H9 (cell line): ENCODE data around the gene SPRYD4. TPM values are rescaled to one million over a fixed set of nuclear protein-coding genes. Genes with fewer than 3 reads are reported as not detected.
"Not testable (repeated sequence)": the region's sequence is repeated elsewhere in the genome, so short reads cannot be mapped to it uniquely, and the experiment has no call there.

ENCODE experiments used
- DNase-seq: peaks from one replicate; pipeline ENCODE4 v3.0.0-alpha.2; 2017
- H2AFZ ChIP-seq: one replicate; pipeline ENCODE4 v1.6.1; 2013; ENCODE audit warnings: mild to moderate bottlenecking, low read length, control low read depth, moderate library complexity
- H2AK5ac ChIP-seq: 2 replicates; pipeline ENCODE4 v1.6.1; 2013; ENCODE audit warnings: low read length, control low read depth, mixed read lengths; ENCODE audit not compliant: insufficient read length
- H2BK120ac ChIP-seq: one replicate; pipeline ENCODE4 v1.6.1; 2013; ENCODE audit warnings: low read depth, mild to moderate bottlenecking, low read length, control low read depth, inconsistent platforms; ENCODE audit not compliant: poor library complexity, severe bottlenecking
- H2BK12ac ChIP-seq: 2 replicates; pipeline ENCODE4 v1.6.1; 2013; ENCODE audit warnings: low read length, control low read depth, mixed read lengths, low read depth; ENCODE audit not compliant: insufficient read length
- H2BK15ac ChIP-seq: 2 replicates; pipeline ENCODE4 v1.6.1; 2013; ENCODE audit warnings: low read depth, low read length, control low read depth
- H2BK20ac ChIP-seq: one replicate; pipeline ENCODE4 v1.6.1; 2013; ENCODE audit warnings: low read depth, mild to moderate bottlenecking, low read length, control low read depth, inconsistent platforms; ENCODE audit not compliant: poor library complexity, severe bottlenecking
- H2BK5ac ChIP-seq: 2 replicates; pipeline ENCODE4 v1.6.1; 2013; ENCODE audit warnings: low read length, control low read depth, mixed read lengths; ENCODE audit not compliant: insufficient read length
- H3K14ac ChIP-seq: 2 replicates; pipeline ENCODE4 v1.6.1; 2013; ENCODE audit warnings: low read length, control low read depth; ENCODE audit not compliant: insufficient read depth
- H3K18ac ChIP-seq: 2 replicates; pipeline ENCODE4 v1.6.1; 2013; ENCODE audit warnings: low read depth, mild to moderate bottlenecking, mixed read lengths, low read length, control low read depth; ENCODE audit not compliant: insufficient read length
- H3K23ac ChIP-seq: 2 replicates; pipeline ENCODE4 v1.6.1; 2013; ENCODE audit warnings: low read length, control low read depth, mixed read lengths, low read depth; ENCODE audit not compliant: insufficient read length
- H3K23me2 ChIP-seq: 2 replicates; pipeline ENCODE4 v1.6.1; 2013; ENCODE audit warnings: low read depth, mild to moderate bottlenecking, mixed read lengths, low read length, control low read depth; ENCODE audit not compliant: insufficient read length, poor library complexity, severe bottlenecking
- H3K27ac ChIP-seq: 2 replicates; pipeline ENCODE4 v1.5.1; 2013; ENCODE audit warnings: low read length, control low read depth, mixed read lengths, low read depth; ENCODE audit not compliant: insufficient read length
- H3K27me3 ChIP-seq: 2 replicates; pipeline ENCODE4 v1.6.1; 2013; ENCODE audit warnings: low read length, control low read depth, inconsistent platforms; ENCODE audit not compliant: insufficient read depth
- H3K4ac ChIP-seq: 2 replicates; pipeline ENCODE4 v1.6.1; 2013; ENCODE audit warnings: low read depth, mild to moderate bottlenecking, control low read depth, inconsistent platforms, low read length, moderate library complexity
- H3K4me1 ChIP-seq: 2 replicates; pipeline ENCODE4 v1.6.1; 2013; ENCODE audit warnings: low read length, control low read depth, inconsistent platforms; ENCODE audit not compliant: insufficient read depth
- H3K4me2 ChIP-seq: 2 replicates; pipeline ENCODE4 v1.6.1; 2013; ENCODE audit warnings: low read length, control low read depth, mixed read lengths; ENCODE audit not compliant: insufficient read length, insufficient read depth
- H3K56ac ChIP-seq: 2 replicates; pipeline ENCODE4 v1.6.1; 2013; ENCODE audit warnings: low read depth, mild to moderate bottlenecking, mixed read lengths, low read length, control low read depth; ENCODE audit not compliant: insufficient read length
- H3K79me1 ChIP-seq: 2 replicates; pipeline ENCODE4 v1.6.1; 2013; ENCODE audit warnings: low read depth, mild to moderate bottlenecking, moderate library complexity, low read length, control low read depth, inconsistent platforms; ENCODE audit not compliant: insufficient read depth, poor library complexity, severe bottlenecking
- H3K79me2 ChIP-seq: 2 replicates; pipeline ENCODE4 v1.6.1; 2013; ENCODE audit warnings: low read length, control low read depth, inconsistent platforms; ENCODE audit not compliant: insufficient read depth
- H3K9ac ChIP-seq: 2 replicates; pipeline ENCODE4 v1.6.1; 2013; ENCODE audit warnings: low read length, control low read depth, mixed read lengths; ENCODE audit not compliant: insufficient read length; ENCODE audit errors: extremely low read depth
- H3K9me3 ChIP-seq: one replicate; pipeline ENCODE4 v1.6.1; 2013; ENCODE audit warnings: low read depth, low read length, inconsistent platforms; ENCODE audit not compliant: control insufficient read depth
- H3T11ph ChIP-seq: one replicate; pipeline ENCODE4 v1.6.1; 2013; ENCODE audit warnings: mild to moderate bottlenecking, low read length, control low read depth, inconsistent platforms
- H4K20me1 ChIP-seq: one replicate; pipeline ENCODE4 v1.6.1; 2013; ENCODE audit not compliant: control insufficient read depth, insufficient read length, insufficient read depth
- H4K5ac ChIP-seq: 2 replicates; pipeline ENCODE4 v1.6.1; 2013; ENCODE audit warnings: low read depth, mild to moderate bottlenecking, mixed read lengths, low read length, control low read depth; ENCODE audit not compliant: insufficient read length
- H4K8ac ChIP-seq: replicated peaks from 2 replicates; pipeline ENCODE4 v1.6.1; 2013; ENCODE audit warnings: low read length, control low read depth, mixed read lengths, low read depth; ENCODE audit not compliant: insufficient read length
- H4K91ac ChIP-seq: 2 replicates; pipeline ENCODE4 v1.6.1; 2013; ENCODE audit warnings: low read depth, mild to moderate bottlenecking, moderate library complexity, mixed read lengths, low read length, control low read depth; ENCODE audit not compliant: insufficient read length
- H3K27ac Mint-ChIP-seq, 3 experiments: 2 replicates in 2 of 3; 3 replicates in 1 of 3; pipeline ENCODE4 v1.8.0; 2020 to 2021; ENCODE audit warnings: mixed read lengths in 3 of 3, mild to moderate bottlenecking in 1 of 3, moderate library complexity in 1 of 3
- H3K27me3 Mint-ChIP-seq: 2 replicates; pipeline ENCODE4 v1.8.0; 2021; ENCODE audit warnings: low read depth, mild to moderate bottlenecking, moderate library complexity, mixed read lengths
- H3K36me3 Mint-ChIP-seq, 3 experiments: 2 replicates in 2 of 3; 3 replicates in 1 of 3; pipeline ENCODE4 v1.8.0; 2020 to 2021; ENCODE audit warnings: low read depth in 3 of 3, mixed read lengths in 3 of 3; ENCODE audit not compliant: insufficient read depth in 1 of 3
- H3K4me1 Mint-ChIP-seq, 2 experiments: 2 replicates each; pipeline ENCODE4 v1.8.0; 2020; ENCODE audit warnings: mixed read lengths in 2 of 2
- H3K4me3 Mint-ChIP-seq, 2 experiments: 2 replicates in 1 of 2; 3 replicates in 1 of 2; pipeline ENCODE4 v1.8.0; 2020 to 2021; ENCODE audit warnings: mild to moderate bottlenecking in 2 of 2, mixed read lengths in 2 of 2, moderate library complexity in 1 of 2
- H3K9me3 Mint-ChIP-seq, 2 experiments: 2 replicates in 1 of 2; 3 replicates in 1 of 2; pipeline ENCODE4 v1.8.0; 2020; ENCODE audit warnings: mild to moderate bottlenecking in 2 of 2, mixed read lengths in 2 of 2, moderate library complexity in 1 of 2
- WGBS: extraction: QIAGEN DNeasy Blood & Tissue Kit; methylation state at CpG from one replicate; pipeline ENCODE4 v1.1.7; 2013; ENCODE audit warnings: missing lambda C conversion rate, low lambda C conversion rate, mixed read lengths; ENCODE audit not compliant: insufficient read length; ENCODE audit errors: extremely low coverage; 5-methylcytosine and 5-hydroxymethylcytosine counted together
- total RNA-seq: library from RNA; stranded (reverse); gene quantifications from 2 replicates; pipeline ENCODE4 v1.2.1, GENCODE V29; 2021
- TF ChIP-seq, protein P1 (sequence below): fragments of 200-600 bp; sonication (generic); conservative IDR thresholded peaks from 3 replicates; pipeline ENCODE4 v1.8.0; 2021; ENCODE audit warnings: antibody characterized with exemption, mild to moderate bottlenecking

SPRYD4 gene
- total RNA-seq, 1 experiment from 2014 or later = 4.9 TPM

DNA sequence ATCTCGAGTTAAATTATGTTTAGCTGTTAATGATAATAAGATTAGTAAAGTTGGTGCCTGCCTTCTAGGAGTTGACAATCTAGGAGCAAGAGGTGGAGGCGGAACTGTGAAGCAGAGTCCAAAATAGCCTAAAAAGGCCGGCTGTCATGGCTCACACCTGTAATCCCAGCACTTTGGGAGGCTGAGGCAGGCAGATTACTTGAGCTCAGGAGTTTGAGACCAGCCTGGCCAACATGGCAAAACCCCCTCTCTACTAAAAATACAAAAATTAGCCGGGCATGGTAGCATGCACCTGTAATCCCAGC is 45.6 kb downstream of the SPRYD4 start:
- H3K23ac ChIP-seq, H2AFZ ChIP-seq, H3K79me2 ChIP-seq, H2AK5ac ChIP-seq, H3K27ac ChIP-seq, H3K36me3 Mint-ChIP-seq, H3K4me1 Mint-ChIP-seq, H2BK120ac ChIP-seq, H3K4me3 Mint-ChIP-seq, DNase-seq, H3K23me2 ChIP-seq, H4K91ac ChIP-seq, H3K4me2 ChIP-seq, H3K4ac ChIP-seq, H3K27me3 ChIP-seq, H3K56ac ChIP-seq, H4K8ac ChIP-seq, H3K14ac ChIP-seq, H3K9me3 ChIP-seq, H3K9ac ChIP-seq, H3K79me1 ChIP-seq, H3K27ac Mint-ChIP-seq, H3T11ph ChIP-seq, H3K4me1 ChIP-seq, H3K18ac ChIP-seq, H2BK12ac ChIP-seq, H2BK15ac ChIP-seq, H3K9me3 Mint-ChIP-seq, H4K5ac ChIP-seq, H2BK5ac ChIP-seq, H4K20me1 ChIP-seq, H2BK20ac ChIP-seq: not testable (repeated sequence)
- TF ChIP-seq, protein P1, sequence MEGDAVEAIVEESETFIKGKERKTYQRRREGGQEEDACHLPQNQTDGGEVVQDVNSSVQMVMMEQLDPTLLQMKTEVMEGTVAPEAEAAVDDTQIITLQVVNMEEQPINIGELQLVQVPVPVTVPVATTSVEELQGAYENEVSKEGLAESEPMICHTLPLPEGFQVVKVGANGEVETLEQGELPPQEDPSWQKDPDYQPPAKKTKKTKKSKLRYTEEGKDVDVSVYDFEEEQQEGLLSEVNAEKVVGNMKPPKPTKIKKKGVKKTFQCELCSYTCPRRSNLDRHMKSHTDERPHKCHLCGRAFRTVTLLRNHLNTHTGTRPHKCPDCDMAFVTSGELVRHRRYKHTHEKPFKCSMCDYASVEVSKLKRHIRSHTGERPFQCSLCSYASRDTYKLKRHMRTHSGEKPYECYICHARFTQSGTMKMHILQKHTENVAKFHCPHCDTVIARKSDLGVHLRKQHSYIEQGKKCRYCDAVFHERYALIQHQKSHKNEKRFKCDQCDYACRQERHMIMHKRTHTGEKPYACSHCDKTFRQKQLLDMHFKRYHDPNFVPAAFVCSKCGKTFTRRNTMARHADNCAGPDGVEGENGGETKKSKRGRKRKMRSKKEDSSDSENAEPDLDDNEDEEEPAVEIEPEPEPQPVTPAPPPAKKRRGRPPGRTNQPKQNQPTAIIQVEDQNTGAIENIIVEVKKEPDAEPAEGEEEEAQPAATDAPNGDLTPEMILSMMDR = 0 out of 3 replicates have a peak, but pooled peaks have one; percentile 9
- peaks cover 14% of the 10 kb centered on the region; the same call in 1 of the 2 replicates for H3K27me3 Mint-ChIP-seq
- no CpG with 5 or more reads among the region's 4 CpGs for WGBS
